Activated T-cell treated with anti-CD3 and anti-CD28 coated beads for 1 hour (primary cell): ENCODE measurements around the gene TSNAX.
"Not testable (repeated sequence)": the region's sequence is repeated elsewhere in the genome, so short reads cannot be mapped to it uniquely, and the experiment has no call there.

ENCODE experiments used
- DNase-seq: peaks from one replicate; pipeline ENCODE4 v3.0.0-alpha.2; 2020; ENCODE audit warnings: low read depth

The TSNAX gene

DNA sequence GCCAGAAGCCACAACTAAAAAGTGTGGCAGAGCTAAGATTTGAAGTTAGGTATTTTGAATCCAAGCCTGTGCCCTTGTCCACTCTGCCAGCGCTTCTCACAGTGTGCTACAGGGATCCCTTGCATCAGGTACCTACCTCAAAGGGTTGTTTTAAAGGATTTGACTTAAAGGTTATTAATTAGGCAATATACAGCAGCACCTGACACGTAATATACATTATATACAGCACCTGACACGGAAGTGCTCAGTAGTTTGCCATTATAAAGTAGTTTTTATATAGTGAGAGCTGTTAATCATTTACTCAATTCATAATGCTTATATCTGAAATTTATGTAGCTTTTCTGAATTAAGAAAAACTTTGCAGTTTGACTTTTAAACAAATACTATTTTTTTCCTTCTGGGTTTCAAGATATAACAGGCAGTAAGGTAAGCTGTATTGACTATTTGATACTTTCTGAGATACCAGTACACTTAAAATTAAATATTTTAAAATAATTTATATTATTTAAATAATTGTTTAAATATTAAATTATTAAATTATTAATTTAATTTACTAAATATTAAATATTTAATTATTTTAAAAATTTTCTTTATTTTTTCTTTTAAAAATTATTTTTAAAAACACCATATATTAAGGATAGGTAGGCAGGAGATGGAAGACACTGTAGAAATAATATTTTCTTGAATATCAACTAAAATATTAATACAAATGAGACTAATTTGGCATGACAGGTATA, 33.3 kb downstream of the TSNAX start:
- DNase-seq: no peak

GRCh38 chr1:231563247-231563646, 34.8 kb downstream of the TSNAX start:
- no peak for DNase-seq

DNA sequence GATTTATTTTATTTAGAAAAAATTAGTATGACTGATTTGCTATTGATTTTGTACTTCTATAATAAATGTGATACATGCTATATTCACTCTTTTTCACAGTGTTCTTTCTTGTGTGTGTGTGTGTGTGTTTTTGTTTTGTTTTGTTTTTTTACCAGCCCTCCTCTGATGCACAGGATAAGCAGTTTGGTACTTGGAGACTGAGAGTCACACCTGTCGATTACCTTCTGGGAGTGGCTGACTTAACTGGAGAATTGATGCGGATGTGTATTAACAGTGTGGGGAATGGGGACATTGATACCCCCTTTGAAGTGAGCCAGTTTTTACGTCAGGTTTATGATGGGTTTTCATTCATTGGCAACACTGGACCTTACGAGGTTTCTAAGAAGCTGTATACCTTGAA, 35.9 kb downstream of the TSNAX start:
- no peak for DNase-seq

DNA sequence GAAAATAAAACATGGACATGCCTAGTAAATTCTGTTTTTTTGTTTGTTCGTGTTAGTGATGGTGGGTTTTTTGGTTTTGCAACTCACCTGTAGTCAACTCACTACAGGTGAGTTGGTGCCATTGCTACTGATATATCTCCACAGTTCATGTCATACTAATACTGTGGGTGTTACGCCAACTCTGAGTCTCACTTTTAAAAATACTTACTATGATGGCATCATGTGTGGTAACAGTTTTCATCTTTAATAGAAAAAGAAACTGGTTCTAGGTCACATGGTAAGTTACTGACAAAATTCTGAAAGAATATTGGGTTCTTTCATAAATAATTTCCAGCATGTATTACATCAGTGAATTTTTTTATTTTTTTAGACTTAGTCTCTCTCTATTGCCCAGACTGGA, 38.0 kb downstream of the TSNAX start:
- no peak for DNase-seq

- not testable (repeated sequence) for DNase-seq
Observed at GRCh38 chr1:231570262-231570661, 41.8 kb downstream of the TSNAX start.

GRCh38 chr1:231571904-231572303, 43.4 kb downstream of the TSNAX start:
- no peak for DNase-seq

DNA sequence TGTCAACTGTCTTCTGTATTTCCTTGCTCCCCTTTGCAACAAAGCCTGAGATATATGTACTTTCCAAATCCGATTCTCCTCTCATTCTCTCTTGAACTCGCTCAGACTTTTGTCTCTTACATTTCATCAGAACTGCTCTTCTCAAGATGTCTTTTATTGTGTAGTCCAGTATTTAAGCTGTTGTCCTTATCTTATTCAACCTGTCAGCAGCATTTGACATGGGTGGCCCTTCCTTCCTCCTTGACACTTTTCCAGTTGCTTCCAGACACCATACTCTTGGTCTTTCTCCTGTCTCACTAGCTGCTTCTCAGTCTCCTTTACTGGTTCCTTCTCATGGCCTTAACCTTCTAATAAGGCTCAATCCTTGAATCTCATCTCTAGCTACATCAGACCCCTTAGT, 47.0 kb downstream of the TSNAX start:
- DNase-seq: no peak

- no peak for DNase-seq
Observed at GRCh38 chr1:231576804-231577718, 48.6 kb downstream of the TSNAX start.

GRCh38 chr1:231580874-231581273, 52.4 kb downstream of the TSNAX start:
- DNase-seq: no peak

DNA sequence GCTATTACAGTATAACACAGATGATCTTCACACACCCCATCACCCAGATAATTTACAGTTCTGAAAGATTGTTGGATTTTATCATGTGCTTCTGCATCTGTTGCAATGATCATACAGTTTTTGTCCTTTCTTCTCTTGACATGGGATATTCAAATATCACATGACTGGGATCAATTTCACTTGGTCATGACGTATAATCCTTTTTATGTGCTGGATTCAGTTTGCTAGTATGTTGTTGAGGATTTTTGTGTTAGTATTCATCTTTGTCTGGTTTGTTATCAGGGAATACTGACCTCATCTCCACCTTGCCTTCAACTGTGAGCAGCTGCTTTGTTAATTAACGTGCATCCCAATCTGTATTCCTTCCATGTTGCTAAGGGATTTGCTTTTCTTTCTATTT, 53.4 kb downstream of the TSNAX start:
- DNase-seq: no peak

GRCh38 chr1:231583376-231583775, 54.9 kb downstream of the TSNAX start:
- no peak for DNase-seq

GRCh38 chr1:231584117-231584516, 55.6 kb downstream of the TSNAX start:
- no peak for DNase-seq

- DNase-seq: no peak
Observed at GRCh38 chr1:231584921-231585320, 56.5 kb downstream of the TSNAX start.

- peak; percentile 17 for DNase-seq
Observed at GRCh38 chr1:231590453-231591198, 62.2 kb downstream of the TSNAX start.

GRCh38 chr1:231591466-231591865, 63.0 kb downstream of the TSNAX start:
- DNase-seq: no peak

DNA sequence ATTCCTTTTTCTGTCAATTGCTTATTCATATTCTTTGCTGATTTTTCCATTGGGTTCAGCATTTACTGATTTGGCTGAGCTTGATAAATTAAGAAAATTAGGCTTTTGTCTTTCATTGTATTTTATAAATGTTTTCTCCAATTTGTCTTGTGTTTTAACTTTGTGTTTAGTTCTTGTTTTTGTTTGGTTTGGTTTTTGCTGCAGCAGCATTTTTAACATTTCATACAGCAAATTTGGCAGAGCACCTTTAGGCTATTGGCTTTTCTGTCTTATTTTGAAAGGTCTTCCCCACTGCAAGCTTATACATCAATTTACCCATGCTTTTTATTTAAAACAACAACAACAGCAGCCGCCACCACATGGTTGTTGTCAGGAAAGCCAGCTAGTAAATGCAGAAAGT, 64.3 kb downstream of the TSNAX start:
- DNase-seq: no peak

DNA sequence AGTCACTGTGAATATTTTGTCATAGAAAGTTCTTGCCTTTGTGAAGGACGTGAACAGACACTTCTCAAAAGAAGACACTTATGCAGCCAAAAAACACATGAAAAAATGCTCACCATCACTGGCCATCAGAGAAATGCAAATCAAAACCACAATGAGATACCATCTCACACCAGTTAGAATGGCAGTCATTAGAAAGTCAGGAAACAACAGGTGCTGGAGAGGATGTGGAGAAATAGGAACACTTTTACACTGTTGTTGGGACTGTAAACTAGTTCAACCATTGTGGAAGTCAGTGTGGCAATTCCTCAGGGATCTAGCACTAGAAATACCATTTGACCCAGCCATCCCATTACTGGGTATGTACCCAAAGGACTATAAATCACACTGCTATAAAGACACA, 64.8 kb downstream of the TSNAX start:
- DNase-seq: not testable (repeated sequence)

- DNase-seq: no peak
Observed at GRCh38 chr1:231594123-231594522, 65.7 kb downstream of the TSNAX start.

GRCh38 chr1:231594749-231595148, 66.3 kb downstream of the TSNAX start:
- no peak for DNase-seq

- no peak for DNase-seq
Observed at GRCh38 chr1:231596337-231596791, 67.9 kb downstream of the TSNAX start.

GRCh38 chr1:231597971-231598370, 69.5 kb downstream of the TSNAX start:
- no peak for DNase-seq

GRCh38 chr1:231600458-231600976, 72.0 kb downstream of the TSNAX start:
- DNase-seq: no peak
